Neural progenitor cell (in vitro differentiated cells): ENCODE data around the gene NINL. TPM values are rescaled to one million over a fixed set of nuclear protein-coding genes. Genes with fewer than 3 reads are reported as not detected.

Experiments
- DNase-seq: peaks from one replicate; pipeline ENCODE4 v3.0.0-alpha.2; 2016; ENCODE audit warnings: low spot score
- H2AFZ ChIP-seq: fragments of 200-600 bp; sonication (generic); replicated peaks from 2 replicates; pipeline ENCODE4 v1.6.1; 2016; ENCODE audit warnings: antibody characterized with exemption
- H3F3A ChIP-seq: fragments of 200-600 bp; sonication (generic); 2 replicates; pipeline ENCODE4 v1.6.1; 2016; ENCODE audit warnings: antibody characterized with exemption, low read depth
- H3K27ac ChIP-seq: fragments of 200-600 bp; sonication (generic); 2 replicates; pipeline ENCODE4 v1.5.1; 2016; ENCODE audit warnings: mild to moderate bottlenecking
- H3K27me3 ChIP-seq: fragments of 200-600 bp; sonication (generic); 2 replicates; pipeline ENCODE4 v1.6.1; 2016; ENCODE audit warnings: mild to moderate bottlenecking, moderate library complexity
- H3K36me3 ChIP-seq: fragments of 200-600 bp; sonication (generic); 2 replicates; pipeline ENCODE4 v1.5.1; 2016
- H3K4me1 ChIP-seq: fragments of 200-600 bp; sonication (generic); 2 replicates; pipeline ENCODE4 v1.6.1; 2016; ENCODE audit warnings: mixed run types
- H3K4me2 ChIP-seq: fragments of 200-600 bp; sonication (generic); 2 replicates; pipeline ENCODE4 v1.6.1; 2016
- H3K4me3 ChIP-seq: fragments of 200-600 bp; sonication (generic); 2 replicates; pipeline ENCODE4 v1.5.1; 2016
- H3K79me2 ChIP-seq: fragments of 200-600 bp; sonication (generic); 2 replicates; pipeline ENCODE4 v1.6.1; 2016; ENCODE audit warnings: low read depth
- H3K9ac ChIP-seq: fragments of 200-600 bp; sonication (generic); 2 replicates; pipeline ENCODE4 v1.6.1; 2016
- H3K9me3 ChIP-seq: fragments of 200-600 bp; sonication (generic); 2 replicates; pipeline ENCODE4 v1.5.1; 2016; ENCODE audit warnings: low read depth
- H4K20me1 ChIP-seq: fragments of 200-600 bp; sonication (generic); 2 replicates; pipeline ENCODE4 v1.6.1; 2016; ENCODE audit warnings: low read depth
- H3K27ac Mint-ChIP-seq: 3 replicates; pipeline ENCODE4 v1.8.0; 2021; ENCODE audit warnings: mixed read lengths
- H3K27me3 Mint-ChIP-seq: 2 replicates; pipeline ENCODE4 v1.8.0; 2022; ENCODE audit warnings: low read depth, mild to moderate bottlenecking, inconsistent platforms, moderate library complexity, mixed read lengths; ENCODE audit not compliant: insufficient read depth
- H3K36me3 Mint-ChIP-seq: 3 replicates; pipeline ENCODE4 v1.8.0; 2021; ENCODE audit warnings: mixed read lengths
- H3K4me1 Mint-ChIP-seq: 3 replicates; pipeline ENCODE4 v1.8.0; 2021; ENCODE audit warnings: mixed read lengths
- H3K4me3 Mint-ChIP-seq: 3 replicates; pipeline ENCODE4 v1.8.0; 2021; ENCODE audit warnings: mild to moderate bottlenecking, moderate library complexity, mixed read lengths
- H3K9me3 Mint-ChIP-seq: 3 replicates; pipeline ENCODE4 v1.8.0; 2020; ENCODE audit warnings: mixed read lengths
- CTCF ChIP-seq: fragments of 200-600 bp; sonication (generic); IDR thresholded peaks from 2 replicates; pipeline ENCODE4 v1.5.1; 2017; ENCODE audit warnings: antibody characterized with exemption, mild to moderate bottlenecking
- EZH2 ChIP-seq: fragments of 200-600 bp; sonication (generic); IDR thresholded peaks from 2 replicates; pipeline ENCODE4 v1.6.1; 2017; ENCODE audit warnings: antibody characterized with exemption, mild to moderate bottlenecking, moderate library complexity
- EZH2phosphoT487 ChIP-seq: fragments of 200-600 bp; sonication (generic); IDR thresholded peaks from 2 replicates; pipeline ENCODE4 v1.6.1; 2017; ENCODE audit warnings: antibody characterized with exemption
- total RNA-seq: library from RNA; depleted of rRNA; stranded (reverse); fragments of >200 nt; gene quantifications from 2 replicates; pipeline ENCODE4 v1.2.3, GENCODE V29; 2015; ENCODE audit warnings: low replicate concordance

The NINL gene
- total RNA-seq, 1 donor from 2014 or later = 21.5 TPM

- Mint-ChIP-seq H3K36me3 (peaks cover 12% of the 10 kb centered on the region), H3K9me3 (peaks cover 2% of the 10 kb centered on the region), H3K4me3 (no peak overlapping the region), H3K4me1 (peaks cover 42% of the 10 kb centered on the region), H3K27me3 (peaks cover 3% of the 10 kb centered on the region), H3K27ac (peak overlapping the region; percentile 37)
- Histone ChIP-seq H2AFZ (no peak overlapping the region), H3K4me2 (no peak overlapping the region), H3K27me3 (no peaks in the 10 kb centered on the region), H3K9me3 (no peaks in the 10 kb centered on the region), H3K4me3 (no peak overlapping the region), H3F3A (peaks cover 3% of the 10 kb centered on the region), H3K4me1 (peaks cover 20% of the 10 kb centered on the region), H3K27ac (no peak overlapping the region), H4K20me1 (peaks cover 58% of the 10 kb centered on the region), H3K36me3 (no peaks in the 10 kb centered on the region), H3K9ac (no peak overlapping the region), H3K79me2 (peaks cover 40% of the 10 kb centered on the region)
- no peak for DNase-seq
- no peak for TF ChIP-seq CTCF
- TF ChIP-seq EZH2phosphoT487 = no peak
- TF ChIP-seq EZH2 = no peak
These were observed 47.4 kb downstream of the NINL start for GRCh38 chr20:25537890-25538289.

GRCh38 chr20:25535762-25536161, 49.6 kb downstream of the NINL start:
- peaks cover 51% of the 10 kb centered on the region for H4K20me1 ChIP-seq
- Mint-ChIP-seq H3K27me3 (peaks cover 3% of the 10 kb centered on the region), H3K36me3 (peaks cover 12% of the 10 kb centered on the region), H3K9me3 (peaks cover 2% of the 10 kb centered on the region), H3K4me1 (peaks cover 54% of the 10 kb centered on the region), H3K4me3 (no peak overlapping the region), H3K27ac (peak overlapping the region; percentile 67)
- H3K4me1 ChIP-seq = peaks cover 19% of the 10 kb centered on the region
- no peak overlapping the region for H2AFZ ChIP-seq
- H3F3A ChIP-seq = no peaks in the 10 kb centered on the region
- H3K27me3 ChIP-seq = no peaks in the 10 kb centered on the region
- no peak for TF ChIP-seq CTCF
- no peak for TF ChIP-seq EZH2phosphoT487
- no peak for TF ChIP-seq EZH2
- no peak overlapping the region for H3K4me2 ChIP-seq
- H3K4me3 ChIP-seq = no peak overlapping the region
- H3K9me3 ChIP-seq = no peaks in the 10 kb centered on the region
- no peaks in the 10 kb centered on the region for H3K36me3 ChIP-seq
- no peak overlapping the region for H3K27ac ChIP-seq
- DNase-seq = no peak
- H3K9ac ChIP-seq = no peak overlapping the region
- peaks cover 49% of the 10 kb centered on the region for H3K79me2 ChIP-seq

- DNase-seq = no peak
- H3K27ac ChIP-seq = no peak overlapping the region
- no peak overlapping the region for H3K4me2 ChIP-seq
- no peak overlapping the region for H3K27ac Mint-ChIP-seq
- H3K79me2 ChIP-seq = peaks cover 49% of the 10 kb centered on the region
- peaks cover 2% of the 10 kb centered on the region for H3K9me3 Mint-ChIP-seq
- H3K4me1 Mint-ChIP-seq = peaks cover 53% of the 10 kb centered on the region
- no peak overlapping the region for H3K4me3 Mint-ChIP-seq
- peaks cover 17% of the 10 kb centered on the region for H3K36me3 Mint-ChIP-seq
- no peaks in the 10 kb centered on the region for H3F3A ChIP-seq
- H3K27me3 Mint-ChIP-seq = peaks cover 3% of the 10 kb centered on the region
- no peaks in the 10 kb centered on the region for H3K9me3 ChIP-seq
- TF ChIP-seq EZH2 (no peak), EZH2phosphoT487 (no peak), CTCF (no peak)
- H2AFZ ChIP-seq = no peak overlapping the region
- H3K4me3 ChIP-seq = no peak overlapping the region
- no peaks in the 10 kb centered on the region for H3K36me3 ChIP-seq
- H3K27me3 ChIP-seq = no peaks in the 10 kb centered on the region
- H3K4me1 ChIP-seq = peaks cover 10% of the 10 kb centered on the region
- peaks cover 42% of the 10 kb centered on the region for H4K20me1 ChIP-seq
- no peak overlapping the region for H3K9ac ChIP-seq
These were observed 50.5 kb downstream of the NINL start for GRCh38 chr20:25534845-25535244.
